ENCODE measurements around the gene ZNF722. TPM values are rescaled to one million over a fixed set of nuclear protein-coding genes. Genes with fewer than 3 reads are reported as not detected.

Gene ZNF722
- total and polyA plus RNA-seq, 2 of the 4 experiments (the other 2 are of a cell fraction) = not detected

GRCh38 chr7:63953181-63953580 lies 45.5 kb upstream of the ZNF722 start:
- dilution Hi-C loops (cut with HindIII; ENCODE audit: low sequenced_read_pairs, unreplicated experiment) = no loop called here
- Histone ChIP-seq H2AK9ac (replicated peaks; ENCODE audit: low read depth, low read length, poor library complexity) (no peak overlapping the region), H3K23ac (ENCODE audit: low read depth, low read length) (no peak overlapping the region), H3K18ac (ENCODE audit: low read depth, low read length) (no peak overlapping the region), H4K8ac (ENCODE audit: low read depth in 2 of 2, low read length in 2 of 2) (no peak overlapping the region), H3K27me3 (ENCODE audit: control insufficient read depth, insufficient read depth, low read length) (no peaks in the 10 kb centered on the region), H3K36me3 (ENCODE audit: control insufficient read depth, insufficient read depth, low read length) (no peaks in the 10 kb centered on the region), H3K9me3 (ENCODE audit: control insufficient read depth, insufficient read depth, low read length) (peaks cover 29% of the 10 kb centered on the region), H3K27ac (ENCODE audit: insufficient read depth, low read length) (no peak overlapping the region), H3K4me3 (ENCODE audit: insufficient read depth, low read depth, low read length) (no peak overlapping the region), H3K79me1 (ENCODE audit: low read depth in 1 of 2, low read length in 2 of 2) (no peaks in the 10 kb centered on the region), H4K20me1 (ENCODE audit: insufficient read depth, low read length) (no peaks in the 10 kb centered on the region), H3K9ac (ENCODE audit: low read depth, low read length) (no peak overlapping the region), H2AFZ (replicated peaks; ENCODE audit: low read length, poor library complexity) (no peak overlapping the region), H2AK5ac (ENCODE audit: low read depth, low read length) (no peak overlapping the region), H3K4ac (ENCODE audit: low read depth, low read length) (no peak overlapping the region), H3K56ac (ENCODE audit: extremely low read depth, insufficient read depth, low read length) (no peak overlapping the region), H4K91ac (ENCODE audit: insufficient read depth, low read depth, low read length) (no peak overlapping the region), H3K9me1 (ENCODE audit: insufficient read depth, low read length) (no peaks in the 10 kb centered on the region), H3K4me2 (ENCODE audit: low read depth, low read length) (no peak overlapping the region), H2BK120ac (ENCODE audit: low read depth, low read length) (no peak overlapping the region), H3K14ac (replicated peaks; ENCODE audit: low read depth, low read length) (no peak overlapping the region), H4K5ac (ENCODE audit: low read depth, low read length) (no peak overlapping the region), H2BK20ac (ENCODE audit: low read depth, low read length) (no peak overlapping the region), H2BK15ac (ENCODE audit: low read depth, low read length) (no peak overlapping the region), H2BK5ac (ENCODE audit: low read depth, low read length, poor library complexity, severe bottlenecking) (no peak overlapping the region), H3K4me1 (ENCODE audit: control insufficient read depth, insufficient read depth, low read length) (no peaks in the 10 kb centered on the region)
- no peak for DNase-seq
- in situ Hi-C loops (cut with MboI; ENCODE audit: low sequenced_read_pairs) = no loop called here
- POLR2A ChIA-PET (ENCODE audit: unreplicated experiment) = no interaction called here
- BruUV-seq (replicated peaks) = no TSS peak
- CTCF ChIA-PET = no interaction called here
- TF ChIP-seq POLR2A (IDR thresholded peaks at IDR 0.05; ENCODE audit: low read depth, low read length) (no peak), CEBPB (IDR thresholded peaks at IDR 0.05; ENCODE audit: low read depth, low read length) (no peak), ELK1 (IDR thresholded peaks at IDR 0.05; ENCODE audit: borderline replicate concordance, low read depth, low read length) (no peak), FOS (IDR thresholded peaks at IDR 0.05; ENCODE audit: low read depth, low read length) (no peak), RFX5 (IDR thresholded peaks at IDR 0.05; ENCODE audit: low read depth, low read length) (no peak), MAFK (IDR thresholded peaks at IDR 0.05; ENCODE audit: low read depth, low read length) (no peak), MXI1 (IDR thresholded peaks at IDR 0.05; ENCODE audit: borderline replicate concordance, low read depth, low read length) (no peak), RCOR1 (IDR thresholded peaks at IDR 0.05; ENCODE audit: insufficient replicate concordance, low read length) (no peak), NFE2L2 (IDR thresholded peaks at IDR 0.05; ENCODE audit: low read depth, low read length) (no peak), CTCF (conservative IDR thresholded peaks at IDR 0.05; ENCODE audit: low read depth, low read length) (no peak), CHD1 (IDR thresholded peaks at IDR 0.05; ENCODE audit: low read depth, low read length) (no peak), MAZ (IDR thresholded peaks at IDR 0.05; ENCODE audit: borderline replicate concordance, low read depth, low read length) (no peak), BHLHE40 (IDR thresholded peaks at IDR 0.05; ENCODE audit: low read depth, low read length) (no peak), RAD21 (IDR thresholded peaks at IDR 0.05; ENCODE audit: low read length) (no peak), SMC3 (IDR thresholded peaks at IDR 0.05; ENCODE audit: low read depth, low read length) (no peak)
- TF ChIP-seq, protein P1, sequence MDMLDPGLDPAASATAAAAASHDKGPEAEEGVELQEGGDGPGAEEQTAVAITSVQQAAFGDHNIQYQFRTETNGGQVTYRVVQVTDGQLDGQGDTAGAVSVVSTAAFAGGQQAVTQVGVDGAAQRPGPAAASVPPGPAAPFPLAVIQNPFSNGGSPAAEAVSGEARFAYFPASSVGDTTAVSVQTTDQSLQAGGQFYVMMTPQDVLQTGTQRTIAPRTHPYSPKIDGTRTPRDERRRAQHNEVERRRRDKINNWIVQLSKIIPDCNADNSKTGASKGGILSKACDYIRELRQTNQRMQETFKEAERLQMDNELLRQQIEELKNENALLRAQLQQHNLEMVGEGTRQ (IDR thresholded peaks at IDR 0.05; ENCODE audit: low read depth, low read length) = no peak
- intact Hi-C loops (cut with micrococcal nuclease) = no loop called here
- ATAC-seq (ENCODE audit: low read depth) = no peak
- 0% methylated on average over 1 of the region's 2 CpGs; no CpG with 5 or more reads in 1 of the 2 experiments for WGBS, 2 experiments (ENCODE audit: extremely low coverage in 2 of 2, insufficient read length in 1 of 2)

All from IMR-90 (cell line).